KOPT-K1 (cell line): ENCODE data around the gene SCAANT1.

Experiments used
- H3K27ac ChIP-seq: fragments of 200-600 bp; sonication (generic); 2 replicates; pipeline ENCODE4 v1.5.1; 2016; ENCODE audit warnings: antibody characterized with exemption, mild to moderate bottlenecking, low read depth, low read length; ENCODE audit not compliant: poor library complexity, severe bottlenecking
- H3K36me3 ChIP-seq: fragments of 200-600 bp; sonication (generic); 2 replicates; pipeline ENCODE4 v1.5.1; 2017; ENCODE audit warnings: antibody characterized with exemption, mild to moderate bottlenecking, low read length, moderate library complexity; ENCODE audit not compliant: insufficient read depth
- H3K9me3 ChIP-seq: fragments of 200-600 bp; sonication (generic); 2 replicates; pipeline ENCODE4 v1.5.1; 2017; ENCODE audit warnings: antibody characterized with exemption, low read length, mild to moderate bottlenecking; ENCODE audit not compliant: insufficient read depth, poor library complexity, severe bottlenecking

SCAANT1 gene

DNA sequence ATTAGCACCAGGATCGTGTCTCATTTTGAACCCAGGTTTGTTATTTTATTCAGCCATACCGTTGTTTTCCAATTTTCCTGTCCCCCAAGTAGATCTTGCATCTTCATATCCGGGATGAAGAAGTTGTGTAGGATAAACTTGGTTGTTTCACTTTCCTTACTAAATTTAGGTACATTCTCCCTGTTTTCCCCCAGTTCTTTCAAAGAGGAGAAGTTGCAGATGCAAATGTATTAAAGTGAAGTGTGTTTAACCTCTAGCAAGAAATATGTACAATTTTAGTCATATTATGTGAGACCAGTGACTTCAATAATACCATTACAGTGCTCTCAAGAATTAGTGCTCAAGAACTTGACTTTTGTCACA lies 47.2 kb downstream of the SCAANT1 start:
- Histone ChIP-seq H3K27ac (peak overlapping the region; percentile 87), H3K9me3 (no peaks in the 10 kb centered on the region), H3K36me3 (peaks cover 23% of the 10 kb centered on the region)

DNA sequence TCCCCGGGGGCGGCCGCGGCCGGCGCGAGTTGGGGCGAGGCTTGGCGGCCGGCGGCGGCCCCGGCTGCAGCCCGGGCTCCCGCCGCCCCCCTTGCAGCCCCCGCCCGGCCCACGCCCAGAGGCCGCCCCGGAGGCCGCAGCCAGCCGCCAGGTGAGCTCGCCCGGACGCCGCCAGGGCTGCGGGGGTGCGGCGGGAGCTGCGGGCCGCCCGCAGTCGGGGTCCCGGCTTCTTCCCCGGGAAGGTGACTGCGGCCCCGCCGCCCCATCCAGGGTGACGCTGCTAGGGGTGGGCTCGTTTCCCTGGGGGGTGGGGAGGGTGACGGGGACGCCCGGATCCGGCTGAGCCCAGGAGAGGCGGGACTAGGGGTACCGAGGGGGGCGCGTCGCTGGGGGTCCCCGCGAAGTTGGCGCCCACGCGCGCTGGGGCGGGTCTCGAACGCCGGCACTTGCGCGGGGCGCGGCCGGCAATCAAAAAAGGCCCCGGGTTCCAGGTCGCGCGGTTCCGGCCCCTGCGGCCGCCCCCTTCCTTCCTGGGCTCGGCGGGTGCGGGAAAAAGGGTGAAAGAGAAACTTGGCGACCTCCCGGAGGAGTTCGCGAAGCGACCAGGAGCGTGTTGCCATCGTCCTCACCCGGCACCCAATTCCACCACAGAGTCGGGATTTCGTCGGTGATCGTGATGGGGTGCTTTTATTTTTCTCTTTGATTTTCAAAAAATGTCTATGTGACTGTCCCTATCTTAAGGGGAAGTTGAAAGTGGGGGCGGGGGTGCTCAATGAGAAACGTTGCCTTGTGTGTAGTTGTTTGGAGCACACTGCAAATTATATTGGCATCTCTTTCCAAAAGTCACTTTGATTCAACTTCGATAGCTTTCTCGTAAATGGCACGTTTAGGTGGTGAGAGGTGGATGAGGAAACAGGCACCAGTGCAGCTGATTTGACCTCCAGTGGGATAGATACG lies 47.9 kb downstream of the SCAANT1 start:
- H3K36me3 ChIP-seq, result peaks cover 19% of the 10 kb centered on the region
- H3K27ac ChIP-seq, result peak overlapping the region; percentile 87
- H3K9me3 ChIP-seq, result no peaks in the 10 kb centered on the region

DNA sequence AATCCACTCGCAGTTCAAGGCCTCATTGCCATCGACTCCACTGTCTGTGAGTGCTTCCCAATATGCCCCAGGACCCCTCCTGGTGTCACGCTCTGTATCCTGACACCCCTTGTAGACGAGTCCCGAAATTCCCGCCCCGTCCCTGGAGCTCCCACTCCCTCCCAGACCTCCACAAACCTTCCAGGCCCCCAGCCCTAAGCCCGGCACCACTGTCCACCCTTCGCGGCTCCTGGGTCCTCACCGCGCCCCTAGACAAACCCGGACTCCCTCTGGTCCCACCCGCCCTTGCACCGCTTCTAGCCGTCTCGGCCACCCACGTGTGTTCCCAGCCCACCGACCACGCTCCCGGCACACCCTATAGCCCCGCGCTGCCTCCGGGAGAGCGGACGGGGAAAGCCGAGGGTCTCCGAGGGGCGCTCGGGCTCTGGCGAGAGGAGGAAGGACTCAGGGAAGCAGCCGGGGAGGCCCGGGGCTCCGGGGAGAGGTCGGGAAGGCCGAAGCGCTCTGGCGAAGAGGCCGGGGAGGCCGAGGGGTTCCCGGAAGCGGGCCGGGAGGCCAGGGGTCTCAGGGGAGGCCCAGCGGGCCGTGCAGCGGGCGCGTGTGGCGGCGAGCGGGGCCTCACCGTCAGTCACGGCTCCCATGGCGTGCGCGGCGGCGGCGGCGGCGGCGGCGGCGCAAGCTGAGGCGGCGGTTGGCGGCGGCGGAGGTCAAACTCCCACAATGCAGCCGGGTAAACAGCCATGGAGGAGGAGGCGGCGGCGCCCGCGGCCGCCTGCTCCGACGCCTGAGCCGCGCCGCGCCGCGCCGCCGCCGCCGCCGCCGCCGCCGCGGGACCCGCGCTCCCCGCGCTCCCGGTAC lies 48.8 kb downstream of the SCAANT1 start, which contains the start of the genes ATXN7 and THOC7:
Gene ATXN7, plus strand, starts transcription at position 718 of the 858 bp plus-strand sequence. CDS start 48,732 bp downstream, outside the sequence.
Gene THOC7, minus strand, starts transcription at position 656 of the 858 bp plus-strand sequence. Its CDS starts 15 bp downstream, at position 641.
- Histone ChIP-seq H3K27ac (peak within 1 kb of the TSS; percentile 95), H3K9me3 (no peaks in the 10 kb centered on the region), H3K36me3 (peaks cover 22% of the 10 kb centered on the region)

DNA sequence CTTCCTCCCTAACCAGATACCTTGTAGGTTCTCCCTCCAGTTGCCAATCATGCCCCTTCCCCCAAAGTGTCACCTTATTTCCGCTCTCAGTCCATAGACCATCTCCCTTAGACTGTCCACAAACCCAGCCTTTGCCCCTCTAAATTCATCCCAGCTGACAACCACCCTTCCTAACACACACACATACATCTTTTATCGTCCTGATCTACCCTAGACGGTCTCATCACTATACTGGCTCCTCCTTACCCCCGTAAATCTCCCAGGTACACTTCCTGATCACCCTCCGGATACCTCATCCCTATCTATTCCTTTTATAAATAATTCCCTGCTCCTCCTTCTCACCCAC lies 49.4 kb downstream of the SCAANT1 start:
- Histone ChIP-seq H3K9me3 (no peaks in the 10 kb centered on the region), H3K27ac (peak overlapping the region; percentile 95), H3K36me3 (peaks cover 16% of the 10 kb centered on the region)
